Lower leg skin (tissue), 4 donors: Measurements from ENCODE around the gene WWOX. TPM values are rescaled to one million over a fixed set of nuclear protein-coding genes. Genes with fewer than 3 reads are reported as not detected.
A peak's percentile ranks its signal among the peaks of the same experiment; 100 is the strongest.

ENCODE experiments used
- DNase-seq, 2 donors: peaks; one replicate each; pipeline ENCODE4 v3.0.0-alpha.2; 2019; ENCODE audit warnings: low spot score in 2 of 2
- H3K4me3 ChIP-seq: fragments of 200-600 bp; sonication (generic); 2 replicates; pipeline ENCODE4 v1.5.1; 2017; ENCODE audit warnings: mild to moderate bottlenecking, low read depth; ENCODE audit not compliant: poor library complexity, severe bottlenecking
- CTCF ChIP-seq, 3 donors: fragments of 450-650 bp; IDR thresholded peaks; one replicate each; pipeline ENCODE4 v1.5.1; 2016; ENCODE audit warnings: antibody characterized with exemption in 3 of 3, mild to moderate bottlenecking in 3 of 3, moderate library complexity in 2 of 3
- POLR2A ChIP-seq, 2 donors: fragments of 450-650 bp; IDR thresholded peaks; one replicate each; pipeline ENCODE4 v1.6.1; 2016 to 2017; ENCODE audit warnings: antibody characterized with exemption in 2 of 2, mild to moderate bottlenecking in 1 of 2, moderate library complexity in 1 of 2
- WGBS, 2 donors: methylation state at CpG; one replicate each; pipeline ENCODE4 v1.1.5; 2018; 5-methylcytosine and 5-hydroxymethylcytosine counted together
- intact Hi-C: fragments of 100-400 bp; cut with DNase I; formaldehyde crosslinking; loops from one replicate; pipeline ENCODE4 v1.15.0; 2023; ENCODE audit warnings: low total_unique reads
- total RNA-seq, 4 donors: library from RNA; depleted of rRNA; stranded (reverse); fragments of >200 nt; gene quantifications; one replicate each; pipeline ENCODE4 v1.1.0, GENCODE V29; 2016

The WWOX gene
- total RNA-seq, 4 donors from 2014 or later, result 21.0 to 82.7 (median 36.1) TPM

- no peak overlapping the region for H3K4me3 ChIP-seq
- DNase-seq, result no peak
- intact Hi-C loops, result no loop called here
- WGBS, 2 donors, result 72 to 90% methylated on average over 3 of the region's 3 CpGs
- no peak for TF ChIP-seq POLR2A (IDR thresholded peaks at IDR 0.05)
Observed at GRCh38 chr16:78372277-78372676, 272.8 kb downstream of the WWOX start.

- no peak overlapping the region for H3K4me3 ChIP-seq
- no peak for DNase-seq
- 89 to 92% methylated on average over 15 of the region's 15 CpGs for WGBS, 2 donors
- TF ChIP-seq CTCF (IDR thresholded peaks at IDR 0.05), result no peak
- no peak for TF ChIP-seq POLR2A (IDR thresholded peaks at IDR 0.05)
- intact Hi-C loops, result no loop called here
Observed at GRCh38 chr16:78375055-78375679, 275.7 kb downstream of the WWOX start.

GRCh38 chr16:78376452-78376851 lies 277.0 kb downstream of the WWOX start:
- DNase-seq, result no peak
- TF ChIP-seq CTCF (IDR thresholded peaks at IDR 0.05) (no peak), POLR2A (IDR thresholded peaks at IDR 0.05) (no peak)
- 81 to 89% methylated on average over 4 of the region's 4 CpGs for WGBS, 2 donors
- intact Hi-C loops, result no loop called here
- no peak overlapping the region for H3K4me3 ChIP-seq

GRCh38 chr16:78377312-78377711 lies 277.9 kb downstream of the WWOX start:
- TF ChIP-seq CTCF (IDR thresholded peaks at IDR 0.05) (no peak), POLR2A (IDR thresholded peaks at IDR 0.05) (no peak)

GRCh38 chr16:78381060-78381459 lies 281.6 kb downstream of the WWOX start:
- 95 to 100% methylated on average over 1 of the region's 1 CpG for WGBS, 2 donors
- intact Hi-C loops, result no loop called here
- TF ChIP-seq POLR2A (IDR thresholded peaks at IDR 0.05) (no peak), CTCF (IDR thresholded peaks at IDR 0.05) (no peak)
- H3K4me3 ChIP-seq, result no peak overlapping the region
- DNase-seq, result peak in 1 of 2 donors; percentile 23

More at GRCh38 chr16:78377312-78377711, 277.9 kb downstream of the WWOX start:
- H3K4me3 ChIP-seq, result no peak overlapping the region
- intact Hi-C loops, result no loop called here
- DNase-seq, result no peak
- WGBS, 2 donors, result 94 to 97% methylated on average over 4 of the region's 4 CpGs

- intact Hi-C loops, result no loop called here
Observed at GRCh38 chr16:78383118-78383517, 283.7 kb downstream of the WWOX start.

More at GRCh38 chr16:78383118-78383517, 283.7 kb downstream of the WWOX start:
- TF ChIP-seq CTCF (IDR thresholded peaks at IDR 0.05) (no peak), POLR2A (IDR thresholded peaks at IDR 0.05) (no peak)
- no peak overlapping the region for H3K4me3 ChIP-seq
- no peak for DNase-seq
- WGBS, 2 donors, result 98 to 100% methylated on average over 2 of the region's 2 CpGs
